Measurements from ENCODE around the gene PAQR8.

The PAQR8 gene

GRCh38 chr6:52438926-52439325 is 77.0 kb downstream of the PAQR8 start:
- no peak overlapping the region for H3K27ac ChIP-seq
- TF ChIP-seq CTCF (conservative IDR thresholded peaks at IDR 0.05) (no peak), ZFX (IDR thresholded peaks at IDR 0.05) (no peak)

- no peak overlapping the region for H3K27ac ChIP-seq
- TF ChIP-seq ZFX (IDR thresholded peaks at IDR 0.05) = no peak
- TF ChIP-seq CTCF (conservative IDR thresholded peaks at IDR 0.05) = no peak
Observed at GRCh38 chr6:52454556-52454955, 92.6 kb downstream of the PAQR8 start.

- H3K27ac ChIP-seq = no peak overlapping the region
- TF ChIP-seq CTCF (conservative IDR thresholded peaks at IDR 0.05) = no peak
- TF ChIP-seq ZFX (IDR thresholded peaks at IDR 0.05) = no peak
Observed at GRCh38 chr6:52457096-52457495, 95.1 kb downstream of the PAQR8 start.

Data from C4-2B (cell line).